HepG2 (cell line): ENCODE results near the gene PLXND1. TPM values are rescaled to one million over a fixed set of nuclear protein-coding genes. Genes with fewer than 3 reads are reported as not detected.

Experiments used
- KLF15 ChIP-seq: sonication (generic); formaldehyde crosslinking; IDR thresholded peaks from 2 replicates; pipeline ENCODE4 v1.8.1; 2023; ENCODE audit warnings: borderline replicate concordance, mild to moderate bottlenecking, inconsistent platforms, missing genetic modification reagents, mixed read lengths
- NBN ChIP-seq: fragments of 450-650 bp; conservative IDR thresholded peaks from 2 replicates; pipeline ENCODE4 v1.6.1; 2017
- SCMH1 ChIP-seq: sonication (generic); formaldehyde crosslinking; IDR thresholded peaks from 2 replicates; pipeline ENCODE4 v1.9.0; 2021; ENCODE audit warnings: missing genetic modification reagents, mild to moderate bottlenecking, borderline replicate concordance
- SIX1 ChIP-seq: sonication (generic); formaldehyde crosslinking; IDR thresholded peaks from 2 replicates; pipeline ENCODE4 v1.4.0; 2020; ENCODE audit warnings: missing genetic modification reagents, borderline replicate concordance
- SNRNP70 ChIP-seq: fragments of 200-400 bp; formaldehyde crosslinking; IDR thresholded peaks from 2 replicates; pipeline ENCODE4 v1.6.1; 2017; ENCODE audit warnings: mild to moderate bottlenecking, low read depth, low read length, moderate library complexity
- ZNF432 ChIP-seq: sonication (generic); formaldehyde crosslinking; IDR thresholded peaks from 2 replicates; pipeline ENCODE4 v1.5.0; 2020; ENCODE audit warnings: missing genetic modification reagents, mild to moderate bottlenecking, borderline replicate concordance
- ZNF484 ChIP-seq: sonication (generic); formaldehyde crosslinking; IDR thresholded peaks from 2 replicates; pipeline ENCODE4 v1.5.1; 2020; ENCODE audit warnings: mild to moderate bottlenecking, low read depth, missing genetic modification reagents, borderline replicate concordance
- ZNF678 ChIP-seq: sonication (generic); formaldehyde crosslinking; IDR thresholded peaks from 2 replicates; pipeline ENCODE4 v1.4.0; 2020; ENCODE audit warnings: mild to moderate bottlenecking, missing genetic modification reagents
- polyA plus RNA-seq, 8 experiments: library from polyadenylated mRNA; depleted of rRNA in 3 of 8; stranded (reverse) in 7 of 8; unstranded in 1 of 8; fragments of >200 nt; fragmentation: Illumina TruSeq in 4 of 8; extraction: Trizol in 4 of 8; gene quantifications; 2 replicates each; pipeline versions ENCODE4 v1.2.1 to v1.2.3, GENCODE V29; 2011 to 2016; ENCODE audit warnings: low read depth in 4 of 8, missing spikeins in 1 of 8, mixed read lengths in 1 of 8; ENCODE audit not compliant: insufficient read depth in 1 of 8
- total RNA-seq, 5 experiments: library from RNA; depleted of rRNA; stranded (reverse); fragments of >200 nt; fragmentation: Illumina TruSeq; extraction: Trizol; gene quantifications; 2 replicates each; pipeline ENCODE4 v1.2.3, GENCODE V29; 2016; ENCODE audit warnings: low read depth in 1 of 5
- TF ChIP-seq, protein P1 (sequence below): sonication (generic); formaldehyde crosslinking; IDR thresholded peaks from 2 replicates; pipeline ENCODE4 v1.9.0; 2022; ENCODE audit warnings: missing genetic modification reagents, mild to moderate bottlenecking, borderline replicate concordance
- TF ChIP-seq, protein P2 (sequence below), 2 experiments: sonication (generic) in 1 of 2; formaldehyde crosslinking in 1 of 2; IDR thresholded peaks; 2 replicates each; pipeline versions ENCODE4 v1.4.0 to v1.6.1; 2016 to 2020; ENCODE audit warnings: borderline replicate concordance in 1 of 2, low read depth in 1 of 2, mild to moderate bottlenecking in 1 of 2, missing genetic modification reagents in 1 of 2
- TF ChIP-seq, protein P3 (sequence below): sonication (generic); formaldehyde crosslinking; IDR thresholded peaks from 2 replicates; pipeline ENCODE4 v1.5.0; 2020; ENCODE audit warnings: mild to moderate bottlenecking, missing genetic modification reagents, moderate library complexity
- TF ChIP-seq, protein P4 (sequence below): sonication (generic); formaldehyde crosslinking; IDR thresholded peaks from 2 replicates; pipeline ENCODE4 v1.4.0; 2020; ENCODE audit warnings: mild to moderate bottlenecking, missing genetic modification reagents
- TF ChIP-seq, protein P5 (sequence below): fragments of 450-650 bp; IDR thresholded peaks from 2 replicates; pipeline ENCODE4 v1.6.1; 2016
- TF ChIP-seq, protein P6 (sequence below): sonication (generic); formaldehyde crosslinking; IDR thresholded peaks from 2 replicates; pipeline ENCODE4 v1.4.0; 2020; ENCODE audit warnings: missing genetic modification reagents

Gene PLXND1
- total and polyA plus RNA-seq, 2 of the 13 experiments (the other 11 are each of a cell fraction or from before 2014, with no cell fraction given), result 15.9 to 42.0 TPM

DNA sequence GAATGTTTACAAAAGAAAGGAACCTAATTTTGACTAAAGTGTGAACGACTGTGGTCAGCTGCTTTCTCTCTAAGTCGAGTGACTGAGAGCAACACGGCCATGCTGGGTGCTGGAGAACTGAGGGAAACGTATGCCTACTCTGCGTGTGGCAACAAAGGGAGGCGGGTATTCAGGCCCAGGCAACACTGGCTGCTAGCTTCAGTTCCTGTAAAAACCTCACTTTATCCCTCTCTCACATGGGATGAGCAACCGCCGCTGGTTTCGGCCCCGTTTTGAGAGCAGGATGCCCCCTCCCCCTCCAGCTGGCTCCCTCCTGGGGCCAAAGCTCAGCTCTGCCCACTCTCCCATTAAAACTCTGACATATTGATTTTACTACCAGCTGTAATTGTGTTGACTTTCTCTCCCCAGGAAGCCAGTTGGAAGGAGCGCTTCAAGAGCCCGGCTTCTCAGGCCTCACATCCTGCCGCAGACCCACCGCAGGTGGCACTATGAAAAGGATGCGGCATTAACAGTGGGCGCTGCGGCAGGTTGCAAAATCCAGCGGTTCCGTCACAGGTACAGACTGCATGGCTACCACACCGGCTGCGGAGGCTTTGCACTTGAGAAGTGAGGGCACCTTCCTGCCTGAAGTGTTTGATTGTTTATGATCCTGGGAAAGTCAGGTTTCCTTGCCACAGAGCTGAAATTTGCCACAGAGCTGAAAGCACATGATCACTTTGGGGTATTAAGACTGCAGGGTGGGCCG is 12.7 kb downstream of the PLXND1 start (continued):
- TF ChIP-seq, protein P1, sequence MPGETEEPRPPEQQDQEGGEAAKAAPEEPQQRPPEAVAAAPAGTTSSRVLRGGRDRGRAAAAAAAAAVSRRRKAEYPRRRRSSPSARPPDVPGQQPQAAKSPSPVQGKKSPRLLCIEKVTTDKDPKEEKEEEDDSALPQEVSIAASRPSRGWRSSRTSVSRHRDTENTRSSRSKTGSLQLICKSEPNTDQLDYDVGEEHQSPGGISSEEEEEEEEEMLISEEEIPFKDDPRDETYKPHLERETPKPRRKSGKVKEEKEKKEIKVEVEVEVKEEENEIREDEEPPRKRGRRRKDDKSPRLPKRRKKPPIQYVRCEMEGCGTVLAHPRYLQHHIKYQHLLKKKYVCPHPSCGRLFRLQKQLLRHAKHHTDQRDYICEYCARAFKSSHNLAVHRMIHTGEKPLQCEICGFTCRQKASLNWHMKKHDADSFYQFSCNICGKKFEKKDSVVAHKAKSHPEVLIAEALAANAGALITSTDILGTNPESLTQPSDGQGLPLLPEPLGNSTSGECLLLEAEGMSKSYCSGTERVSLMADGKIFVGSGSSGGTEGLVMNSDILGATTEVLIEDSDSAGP (CRISPR knock-in tag), result peak; percentile 68; the same call in 1 of the 2 replicates
- TF ChIP-seq ZNF484 (CRISPR knock-in tag) (no peak), ZNF678 (CRISPR knock-in tag) (no peak), ZNF432 (no peak), KLF15 (CRISPR knock-in tag) (no peak), SIX1 (CRISPR knock-in tag) (peak; percentile 41; the same call in 1 of the 2 replicates), SCMH1 (CRISPR knock-in tag) (no peak), SNRNP70 (no peak), NBN (no peak)
- TF ChIP-seq, protein P2, sequence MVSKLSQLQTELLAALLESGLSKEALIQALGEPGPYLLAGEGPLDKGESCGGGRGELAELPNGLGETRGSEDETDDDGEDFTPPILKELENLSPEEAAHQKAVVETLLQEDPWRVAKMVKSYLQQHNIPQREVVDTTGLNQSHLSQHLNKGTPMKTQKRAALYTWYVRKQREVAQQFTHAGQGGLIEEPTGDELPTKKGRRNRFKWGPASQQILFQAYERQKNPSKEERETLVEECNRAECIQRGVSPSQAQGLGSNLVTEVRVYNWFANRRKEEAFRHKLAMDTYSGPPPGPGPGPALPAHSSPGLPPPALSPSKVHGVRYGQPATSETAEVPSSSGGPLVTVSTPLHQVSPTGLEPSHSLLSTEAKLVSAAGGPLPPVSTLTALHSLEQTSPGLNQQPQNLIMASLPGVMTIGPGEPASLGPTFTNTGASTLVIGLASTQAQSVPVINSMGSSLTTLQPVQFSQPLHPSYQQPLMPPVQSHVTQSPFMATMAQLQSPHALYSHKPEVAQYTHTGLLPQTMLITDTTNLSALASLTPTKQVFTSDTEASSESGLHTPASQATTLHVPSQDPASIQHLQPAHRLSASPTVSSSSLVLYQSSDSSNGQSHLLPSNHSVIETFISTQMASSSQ (IDR thresholded peaks at IDR 0.05; ENCODE audit: low read depth), result peak; percentile 36
- TF ChIP-seq, protein P2 (CRISPR knock-in tag; IDR thresholded peaks at IDR 0.05; ENCODE audit: borderline replicate concordance), result no peak; the same call in 1 of the 2 replicates
- TF ChIP-seq, protein P3, sequence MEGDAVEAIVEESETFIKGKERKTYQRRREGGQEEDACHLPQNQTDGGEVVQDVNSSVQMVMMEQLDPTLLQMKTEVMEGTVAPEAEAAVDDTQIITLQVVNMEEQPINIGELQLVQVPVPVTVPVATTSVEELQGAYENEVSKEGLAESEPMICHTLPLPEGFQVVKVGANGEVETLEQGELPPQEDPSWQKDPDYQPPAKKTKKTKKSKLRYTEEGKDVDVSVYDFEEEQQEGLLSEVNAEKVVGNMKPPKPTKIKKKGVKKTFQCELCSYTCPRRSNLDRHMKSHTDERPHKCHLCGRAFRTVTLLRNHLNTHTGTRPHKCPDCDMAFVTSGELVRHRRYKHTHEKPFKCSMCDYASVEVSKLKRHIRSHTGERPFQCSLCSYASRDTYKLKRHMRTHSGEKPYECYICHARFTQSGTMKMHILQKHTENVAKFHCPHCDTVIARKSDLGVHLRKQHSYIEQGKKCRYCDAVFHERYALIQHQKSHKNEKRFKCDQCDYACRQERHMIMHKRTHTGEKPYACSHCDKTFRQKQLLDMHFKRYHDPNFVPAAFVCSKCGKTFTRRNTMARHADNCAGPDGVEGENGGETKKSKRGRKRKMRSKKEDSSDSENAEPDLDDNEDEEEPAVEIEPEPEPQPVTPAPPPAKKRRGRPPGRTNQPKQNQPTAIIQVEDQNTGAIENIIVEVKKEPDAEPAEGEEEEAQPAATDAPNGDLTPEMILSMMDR (CRISPR knock-in tag), result peak; percentile 34; the same call in 1 of the 2 replicates
- TF ChIP-seq, protein P4, sequence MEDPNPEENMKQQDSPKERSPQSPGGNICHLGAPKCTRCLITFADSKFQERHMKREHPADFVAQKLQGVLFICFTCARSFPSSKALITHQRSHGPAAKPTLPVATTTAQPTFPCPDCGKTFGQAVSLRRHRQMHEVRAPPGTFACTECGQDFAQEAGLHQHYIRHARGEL, result no peak
- TF ChIP-seq, protein P5, sequence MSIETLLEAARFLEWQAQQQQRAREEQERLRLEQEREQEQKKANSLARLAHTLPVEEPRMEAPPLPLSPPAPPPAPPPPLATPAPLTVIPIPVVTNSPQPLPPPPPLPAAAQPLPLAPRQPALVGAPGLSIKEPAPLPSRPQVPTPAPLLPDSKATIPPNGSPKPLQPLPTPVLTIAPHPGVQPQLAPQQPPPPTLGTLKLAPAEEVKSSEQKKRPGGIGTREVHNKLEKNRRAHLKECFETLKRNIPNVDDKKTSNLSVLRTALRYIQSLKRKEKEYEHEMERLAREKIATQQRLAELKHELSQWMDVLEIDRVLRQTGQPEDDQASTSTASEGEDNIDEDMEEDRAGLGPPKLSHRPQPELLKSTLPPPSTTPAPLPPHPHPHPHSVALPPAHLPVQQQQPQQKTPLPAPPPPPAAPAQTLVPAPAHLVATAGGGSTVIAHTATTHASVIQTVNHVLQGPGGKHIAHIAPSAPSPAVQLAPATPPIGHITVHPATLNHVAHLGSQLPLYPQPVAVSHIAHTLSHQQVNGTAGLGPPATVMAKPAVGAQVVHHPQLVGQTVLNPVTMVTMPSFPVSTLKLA, result no peak
- TF ChIP-seq, protein P6, sequence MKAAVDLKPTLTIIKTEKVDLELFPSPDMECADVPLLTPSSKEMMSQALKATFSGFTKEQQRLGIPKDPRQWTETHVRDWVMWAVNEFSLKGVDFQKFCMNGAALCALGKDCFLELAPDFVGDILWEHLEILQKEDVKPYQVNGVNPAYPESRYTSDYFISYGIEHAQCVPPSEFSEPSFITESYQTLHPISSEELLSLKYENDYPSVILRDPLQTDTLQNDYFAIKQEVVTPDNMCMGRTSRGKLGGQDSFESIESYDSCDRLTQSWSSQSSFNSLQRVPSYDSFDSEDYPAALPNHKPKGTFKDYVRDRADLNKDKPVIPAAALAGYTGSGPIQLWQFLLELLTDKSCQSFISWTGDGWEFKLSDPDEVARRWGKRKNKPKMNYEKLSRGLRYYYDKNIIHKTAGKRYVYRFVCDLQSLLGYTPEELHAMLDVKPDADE, result no peak
